ENCODE data around the gene SPRR2B. TPM values are rescaled to one million over a fixed set of nuclear protein-coding genes. Genes with fewer than 3 reads are reported as not detected.
A peak's percentile ranks its signal among the peaks of the same experiment; 100 is the strongest.
"Not testable (repeated sequence)": the region's sequence is repeated elsewhere in the genome, so short reads cannot be mapped to it uniquely, and the experiment has no call there.

Gene SPRR2B
- total RNA-seq = under 1 TPM in 1 of 2 donors, not detected in 1; 0.62 TPM
- polyA plus RNA-seq (ENCODE audit: insufficient read depth, low read depth, low replicate concordance) = 12.4 TPM
- long read RNA-seq, donor 1 = 0 reads
- long read RNA-seq, donor 2 = 0 reads

GRCh38 chr1:153071511-153071910, at the start of gene SPRR2B:
Gene SPRR2B, minus strand, starts transcription at chr1:153071611. Its CDS starts 772 bp downstream, at chr1:153070839.
- intact Hi-C loops (cut with DNase I; ENCODE audit: low total_unique reads) = no loop called here
- no peak for TF ChIP-seq POLR2A (IDR thresholded peaks at IDR 0.05)
- TF ChIP-seq CTCF (IDR thresholded peaks at IDR 0.05) = no peak
- H3K27me3 ChIP-seq = no peaks in the 10 kb centered on the region
- no peaks in the 10 kb centered on the region for H3K4me1 ChIP-seq
- H3K4me3 ChIP-seq = no peak within 1 kb of the TSS
- no peak for DNase-seq
- no peak within 1 kb of the TSS for H3K27ac ChIP-seq
- no peaks in the 10 kb centered on the region for H3K36me3 ChIP-seq (ENCODE audit: low read depth, missing control alignments)
- WGBS, 2 donors = 73 to 83% methylated on average over 2 of the region's 2 CpGs
- H3K9me3 ChIP-seq = no peaks in the 10 kb centered on the region

- no peak for DNase-seq
- Histone ChIP-seq H3K9me3 (no peaks in the 10 kb centered on the region), H3K4me1 (peaks cover 6% of the 10 kb centered on the region), H3K27me3 (no peaks in the 10 kb centered on the region), H3K36me3 (ENCODE audit: low read depth, missing control alignments) (no peaks in the 10 kb centered on the region), H3K4me3 (no peak overlapping the region), H3K27ac (no peak overlapping the region)
- no peak for TF ChIP-seq POLR2A (IDR thresholded peaks at IDR 0.05)
- no peak for TF ChIP-seq CTCF (IDR thresholded peaks at IDR 0.05)
- intact Hi-C loops (cut with DNase I; ENCODE audit: low total_unique reads) = no loop called here
Measured at GRCh38 chr1:153120945-153121344, 49.5 kb upstream of the SPRR2B start.

GRCh38 chr1:153119491-153119971, 48.1 kb upstream of the SPRR2B start:
- TF ChIP-seq CTCF (IDR thresholded peaks at IDR 0.05) = no peak
- no peak for TF ChIP-seq POLR2A (IDR thresholded peaks at IDR 0.05)
- H3K27ac ChIP-seq = peak overlapping the region in 1 of 2 donors; percentile 48
- 30 to 52% methylated on average over 3 of the region's 3 CpGs for WGBS, 2 donors
- H3K4me3 ChIP-seq = no peak overlapping the region
- intact Hi-C loops (cut with DNase I; ENCODE audit: low total_unique reads) = no loop called here
- H3K36me3 ChIP-seq (ENCODE audit: low read depth, missing control alignments) = no peaks in the 10 kb centered on the region
- no peaks in the 10 kb centered on the region for H3K27me3 ChIP-seq
- peak; percentile 25 for DNase-seq
- H3K4me1 ChIP-seq = peaks cover 6% of the 10 kb centered on the region
- no peaks in the 10 kb centered on the region for H3K9me3 ChIP-seq

GRCh38 chr1:153115264-153115663, 43.9 kb upstream of the SPRR2B start:
- H3K9me3 ChIP-seq; DNase-seq; H3K36me3 ChIP-seq (ENCODE audit: low read depth, missing control alignments); H3K4me3 ChIP-seq; H3K27ac ChIP-seq; intact Hi-C loops (cut with DNase I; ENCODE audit: low total_unique reads); H3K4me1 ChIP-seq; H3K27me3 ChIP-seq: not testable (repeated sequence)

GRCh38 chr1:153113416-153113815, 42.0 kb upstream of the SPRR2B start, which contains the start of gene SPRR2F:
Gene SPRR2F, minus strand, starts transcription at chr1:153113516. Its CDS starts 783 bp downstream, at chr1:153112733.
- DNase-seq = no peak
- Histone ChIP-seq H3K9me3 (no peaks in the 10 kb centered on the region), H3K36me3 (ENCODE audit: low read depth, missing control alignments) (no peaks in the 10 kb centered on the region), H3K4me1 (no peaks in the 10 kb centered on the region), H3K4me3 (no peak within 1 kb of the TSS), H3K27ac (no peak within 1 kb of the TSS), H3K27me3 (no peaks in the 10 kb centered on the region)
- 88 to 95% methylated on average over 3 of the region's 3 CpGs for WGBS, 2 donors
- intact Hi-C loops (cut with DNase I; ENCODE audit: low total_unique reads) = no loop called here
- no peak for TF ChIP-seq CTCF (IDR thresholded peaks at IDR 0.05)
- no peak for TF ChIP-seq POLR2A (IDR thresholded peaks at IDR 0.05)

- WGBS, 2 donors = 71 to 76% methylated on average over 5 of the region's 5 CpGs
- DNase-seq; H3K9me3 ChIP-seq; H3K27ac ChIP-seq; H3K27me3 ChIP-seq; H3K4me1 ChIP-seq; H3K36me3 ChIP-seq (ENCODE audit: low read depth, missing control alignments); H3K4me3 ChIP-seq; intact Hi-C loops (cut with DNase I; ENCODE audit: low total_unique reads): not testable (repeated sequence)
Measured at GRCh38 chr1:153112454-153112853, 41.0 kb upstream of the SPRR2B start.
